Measurements from ENCODE around the gene ME2. TPM values are rescaled to one million over a fixed set of nuclear protein-coding genes. Genes with fewer than 3 reads are reported as not detected.

Gene ME2
- total RNA-seq, 1 experiment from 2014 or later, result 49.4 TPM

- H3K9me3 ChIP-seq (ENCODE audit: control insufficient read depth, low read depth, low read length), result no peaks in the 10 kb centered on the region
- no peak overlapping the region for H3K4me3 Mint-ChIP-seq
- no peak overlapping the region for H3K14ac ChIP-seq (ENCODE audit: insufficient read depth, low read length)
- H3K23ac ChIP-seq (ENCODE audit: insufficient read length, low read depth, low read length), result no peak overlapping the region
- no peak overlapping the region for H2BK5ac ChIP-seq (ENCODE audit: insufficient read length, low read length)
- H4K8ac ChIP-seq (replicated peaks; ENCODE audit: insufficient read length, low read depth, low read length), result no peak overlapping the region
- H2AFZ ChIP-seq (ENCODE audit: low read length), result no peak overlapping the region
- no peak overlapping the region for H2BK20ac ChIP-seq (ENCODE audit: low read depth, low read length, poor library complexity, severe bottlenecking)
- no peak overlapping the region for H3T11ph ChIP-seq (ENCODE audit: low read length)
- H3K4ac ChIP-seq (ENCODE audit: low read depth, low read length), result no peak overlapping the region
- no peaks in the 10 kb centered on the region for H3K27me3 Mint-ChIP-seq (ENCODE audit: low read depth)
- H3K36me3 Mint-ChIP-seq (ENCODE audit: insufficient read depth in 1 of 3, low read depth in 3 of 3), result peaks cover 6 to 17% (median 9%) of the 10 kb centered on the region in 3 experiments; a peak in 6 of 7 replicates
- no peak overlapping the region for H3K27ac Mint-ChIP-seq
- no peak for DNase-seq
- WGBS (ENCODE audit: extremely low coverage, insufficient read length, low lambda C conversion rate), result no CpG with 5 or more reads among the region's 6 CpGs
- H3K4me2 ChIP-seq (ENCODE audit: insufficient read depth, insufficient read length, low read length), result no peak overlapping the region
- H2AK5ac ChIP-seq (ENCODE audit: insufficient read length, low read length), result no peak overlapping the region
- no peaks in the 10 kb centered on the region for H3K9me3 Mint-ChIP-seq
- no peak overlapping the region for H4K91ac ChIP-seq (ENCODE audit: insufficient read length, low read depth, low read length)
- H3K79me1 ChIP-seq (ENCODE audit: insufficient read depth, low read depth, low read length, poor library complexity, severe bottlenecking), result no peaks in the 10 kb centered on the region
- H3K27me3 ChIP-seq (ENCODE audit: insufficient read depth, low read length), result no peaks in the 10 kb centered on the region
- H4K20me1 ChIP-seq (ENCODE audit: control insufficient read depth, insufficient read depth, insufficient read length), result no peaks in the 10 kb centered on the region
- H3K9ac ChIP-seq (ENCODE audit: extremely low read depth, insufficient read length, low read length), result no peak overlapping the region
- no peak overlapping the region for H3K18ac ChIP-seq (ENCODE audit: insufficient read length, low read depth, low read length)
- H3K79me2 ChIP-seq (ENCODE audit: insufficient read depth, low read length), result no peaks in the 10 kb centered on the region
- H3K27ac ChIP-seq (ENCODE audit: insufficient read length, low read depth, low read length), result no peak overlapping the region
- H3K4me1 Mint-ChIP-seq, result no peaks in the 10 kb centered on the region
- no peak overlapping the region for H3K56ac ChIP-seq (ENCODE audit: insufficient read length, low read depth, low read length)
- H2BK120ac ChIP-seq (ENCODE audit: low read depth, low read length, poor library complexity, severe bottlenecking), result no peak overlapping the region
- no peaks in the 10 kb centered on the region for H3K23me2 ChIP-seq (ENCODE audit: insufficient read length, low read depth, low read length, poor library complexity, severe bottlenecking)
- no peak overlapping the region for H4K5ac ChIP-seq (ENCODE audit: insufficient read length, low read depth, low read length)
- no peak overlapping the region for H2BK12ac ChIP-seq (ENCODE audit: insufficient read length, low read depth, low read length)
- H3K4me1 ChIP-seq (ENCODE audit: insufficient read depth, low read length), result no peaks in the 10 kb centered on the region
- no peak for TF ChIP-seq CTCF (conservative IDR thresholded peaks at IDR 0.05)
- H2BK15ac ChIP-seq (ENCODE audit: low read depth, low read length), result no peak overlapping the region
These were observed 70.3 kb downstream of the ME2 start for GRCh38 chr18:50949185-50949584.

All from H9 (cell line).